ENCODE data around the gene ZCCHC7.
"Not testable (repeated sequence)": the region's sequence is repeated elsewhere in the genome, so short reads cannot be mapped to it uniquely, and the experiment has no call there.

The ZCCHC7 gene

GRCh38 chr9:37120843-37121335 is 515 bp downstream of the ZCCHC7 start:
- DNase-seq (ENCODE audit: low read depth in 3 of 3): peak in 1 of 3 experiments; percentile 5

- DNase-seq (ENCODE audit: low read depth in 3 of 3): no peak
These were observed 1.5 kb downstream of the ZCCHC7 start for GRCh38 chr9:37121881-37122280.

- no peak for DNase-seq (ENCODE audit: low read depth in 3 of 3)
These were observed 5.9 kb downstream of the ZCCHC7 start for GRCh38 chr9:37126214-37126788.

GRCh38 chr9:37127018-37127417 is 6.6 kb downstream of the ZCCHC7 start:
- DNase-seq (ENCODE audit: low read depth in 3 of 3): no peak

- DNase-seq (ENCODE audit: low read depth in 3 of 3): no peak
These were observed 7.7 kb downstream of the ZCCHC7 start for GRCh38 chr9:37128051-37128450.

GRCh38 chr9:37134166-37134565 is 13.8 kb downstream of the ZCCHC7 start:
- DNase-seq (ENCODE audit: low read depth in 3 of 3): no peak

GRCh38 chr9:37141015-37141414 is 20.6 kb downstream of the ZCCHC7 start:
- DNase-seq (ENCODE audit: low read depth in 3 of 3): no peak

GRCh38 chr9:37144762-37145161 is 24.4 kb downstream of the ZCCHC7 start:
- DNase-seq (ENCODE audit: low read depth in 3 of 3): no peak

- DNase-seq (ENCODE audit: low read depth in 3 of 3): no peak
These were observed 26.0 kb downstream of the ZCCHC7 start for GRCh38 chr9:37146410-37146809.

GRCh38 chr9:37148181-37148580 is 27.8 kb downstream of the ZCCHC7 start:
- no peak for DNase-seq (ENCODE audit: low read depth in 3 of 3)

- no peak for DNase-seq (ENCODE audit: low read depth in 3 of 3)
These were observed 29.4 kb downstream of the ZCCHC7 start for GRCh38 chr9:37149666-37150308.

GRCh38 chr9:37150415-37150814 is 30.0 kb downstream of the ZCCHC7 start:
- no peak for DNase-seq (ENCODE audit: low read depth in 3 of 3)

- no peak for DNase-seq (ENCODE audit: low read depth in 3 of 3)
These were observed 31.4 kb downstream of the ZCCHC7 start for GRCh38 chr9:37151812-37152211.

GRCh38 chr9:37152365-37152764 is 32.0 kb downstream of the ZCCHC7 start:
- no peak for DNase-seq (ENCODE audit: low read depth in 3 of 3)

- DNase-seq (ENCODE audit: low read depth in 3 of 3): no peak
These were observed 35.2 kb downstream of the ZCCHC7 start for GRCh38 chr9:37155601-37156000.

- DNase-seq (ENCODE audit: low read depth in 3 of 3): no peak
These were observed 35.8 kb downstream of the ZCCHC7 start for GRCh38 chr9:37156205-37156604.

GRCh38 chr9:37156781-37157356 is 36.5 kb downstream of the ZCCHC7 start:
- DNase-seq (ENCODE audit: low read depth in 3 of 3): no peak

- DNase-seq (ENCODE audit: low read depth in 3 of 3): no peak
These were observed 37.5 kb downstream of the ZCCHC7 start for GRCh38 chr9:37157726-37158377.

GRCh38 chr9:37163299-37163698 is 42.9 kb downstream of the ZCCHC7 start:
- no peak for DNase-seq (ENCODE audit: low read depth in 3 of 3)

GRCh38 chr9:37164335-37164734 is 44.0 kb downstream of the ZCCHC7 start:
- not testable (repeated sequence) for DNase-seq (ENCODE audit: low read depth in 3 of 3)

GRCh38 chr9:37165644-37166043 is 45.3 kb downstream of the ZCCHC7 start:
- no peak for DNase-seq (ENCODE audit: low read depth in 3 of 3)

- DNase-seq (ENCODE audit: low read depth in 3 of 3): no peak
These were observed 47.2 kb downstream of the ZCCHC7 start for GRCh38 chr9:37167456-37168047.

Measured in stimulated activated CD4-positive, alpha-beta T cell treated with anti-CD3 and anti-CD28 coated beads, TNF-alpha, amount 100 ng/mL, for 24 hours (primary cell).